H9 (cell line): ENCODE measurements around the gene TP53BP2. TPM values are rescaled to one million over a fixed set of nuclear protein-coding genes. Genes with fewer than 3 reads are reported as not detected.

Experiments used
- DNase-seq: peaks from one replicate; pipeline ENCODE4 v3.0.0-alpha.2; 2017
- H2AFZ ChIP-seq: one replicate; pipeline ENCODE4 v1.6.1; 2013; ENCODE audit warnings: mild to moderate bottlenecking, low read length, control low read depth, moderate library complexity
- H2AK5ac ChIP-seq: 2 replicates; pipeline ENCODE4 v1.6.1; 2013; ENCODE audit warnings: low read length, control low read depth, mixed read lengths; ENCODE audit not compliant: insufficient read length
- H2BK120ac ChIP-seq: one replicate; pipeline ENCODE4 v1.6.1; 2013; ENCODE audit warnings: low read depth, mild to moderate bottlenecking, low read length, control low read depth, inconsistent platforms; ENCODE audit not compliant: poor library complexity, severe bottlenecking
- H2BK12ac ChIP-seq: 2 replicates; pipeline ENCODE4 v1.6.1; 2013; ENCODE audit warnings: low read length, control low read depth, mixed read lengths, low read depth; ENCODE audit not compliant: insufficient read length
- H2BK15ac ChIP-seq: 2 replicates; pipeline ENCODE4 v1.6.1; 2013; ENCODE audit warnings: low read depth, low read length, control low read depth
- H2BK20ac ChIP-seq: one replicate; pipeline ENCODE4 v1.6.1; 2013; ENCODE audit warnings: low read depth, mild to moderate bottlenecking, low read length, control low read depth, inconsistent platforms; ENCODE audit not compliant: poor library complexity, severe bottlenecking
- H2BK5ac ChIP-seq: 2 replicates; pipeline ENCODE4 v1.6.1; 2013; ENCODE audit warnings: low read length, control low read depth, mixed read lengths; ENCODE audit not compliant: insufficient read length
- H3K14ac ChIP-seq: 2 replicates; pipeline ENCODE4 v1.6.1; 2013; ENCODE audit warnings: low read length, control low read depth; ENCODE audit not compliant: insufficient read depth
- H3K18ac ChIP-seq: 2 replicates; pipeline ENCODE4 v1.6.1; 2013; ENCODE audit warnings: low read depth, mild to moderate bottlenecking, mixed read lengths, low read length, control low read depth; ENCODE audit not compliant: insufficient read length
- H3K23ac ChIP-seq: 2 replicates; pipeline ENCODE4 v1.6.1; 2013; ENCODE audit warnings: low read length, control low read depth, mixed read lengths, low read depth; ENCODE audit not compliant: insufficient read length
- H3K23me2 ChIP-seq: 2 replicates; pipeline ENCODE4 v1.6.1; 2013; ENCODE audit warnings: low read depth, mild to moderate bottlenecking, mixed read lengths, low read length, control low read depth; ENCODE audit not compliant: insufficient read length, poor library complexity, severe bottlenecking
- H3K27ac ChIP-seq: 2 replicates; pipeline ENCODE4 v1.5.1; 2013; ENCODE audit warnings: low read length, control low read depth, mixed read lengths, low read depth; ENCODE audit not compliant: insufficient read length
- H3K27me3 ChIP-seq: 2 replicates; pipeline ENCODE4 v1.6.1; 2013; ENCODE audit warnings: low read length, control low read depth, inconsistent platforms; ENCODE audit not compliant: insufficient read depth
- H3K4ac ChIP-seq: 2 replicates; pipeline ENCODE4 v1.6.1; 2013; ENCODE audit warnings: low read depth, mild to moderate bottlenecking, control low read depth, inconsistent platforms, low read length, moderate library complexity
- H3K4me1 ChIP-seq: 2 replicates; pipeline ENCODE4 v1.6.1; 2013; ENCODE audit warnings: low read length, control low read depth, inconsistent platforms; ENCODE audit not compliant: insufficient read depth
- H3K4me2 ChIP-seq: 2 replicates; pipeline ENCODE4 v1.6.1; 2013; ENCODE audit warnings: low read length, control low read depth, mixed read lengths; ENCODE audit not compliant: insufficient read length, insufficient read depth
- H3K56ac ChIP-seq: 2 replicates; pipeline ENCODE4 v1.6.1; 2013; ENCODE audit warnings: low read depth, mild to moderate bottlenecking, mixed read lengths, low read length, control low read depth; ENCODE audit not compliant: insufficient read length
- H3K79me1 ChIP-seq: 2 replicates; pipeline ENCODE4 v1.6.1; 2013; ENCODE audit warnings: low read depth, mild to moderate bottlenecking, moderate library complexity, low read length, control low read depth, inconsistent platforms; ENCODE audit not compliant: insufficient read depth, poor library complexity, severe bottlenecking
- H3K79me2 ChIP-seq: 2 replicates; pipeline ENCODE4 v1.6.1; 2013; ENCODE audit warnings: low read length, control low read depth, inconsistent platforms; ENCODE audit not compliant: insufficient read depth
- H3K9ac ChIP-seq: 2 replicates; pipeline ENCODE4 v1.6.1; 2013; ENCODE audit warnings: low read length, control low read depth, mixed read lengths; ENCODE audit not compliant: insufficient read length; ENCODE audit errors: extremely low read depth
- H3K9me3 ChIP-seq: one replicate; pipeline ENCODE4 v1.6.1; 2013; ENCODE audit warnings: low read depth, low read length, inconsistent platforms; ENCODE audit not compliant: control insufficient read depth
- H3T11ph ChIP-seq: one replicate; pipeline ENCODE4 v1.6.1; 2013; ENCODE audit warnings: mild to moderate bottlenecking, low read length, control low read depth, inconsistent platforms
- H4K20me1 ChIP-seq: one replicate; pipeline ENCODE4 v1.6.1; 2013; ENCODE audit not compliant: control insufficient read depth, insufficient read length, insufficient read depth
- H4K5ac ChIP-seq: 2 replicates; pipeline ENCODE4 v1.6.1; 2013; ENCODE audit warnings: low read depth, mild to moderate bottlenecking, mixed read lengths, low read length, control low read depth; ENCODE audit not compliant: insufficient read length
- H4K8ac ChIP-seq: replicated peaks from 2 replicates; pipeline ENCODE4 v1.6.1; 2013; ENCODE audit warnings: low read length, control low read depth, mixed read lengths, low read depth; ENCODE audit not compliant: insufficient read length
- H4K91ac ChIP-seq: 2 replicates; pipeline ENCODE4 v1.6.1; 2013; ENCODE audit warnings: low read depth, mild to moderate bottlenecking, moderate library complexity, mixed read lengths, low read length, control low read depth; ENCODE audit not compliant: insufficient read length
- H3K27ac Mint-ChIP-seq, 3 experiments: 2 replicates in 2 of 3; 3 replicates in 1 of 3; pipeline ENCODE4 v1.8.0; 2020 to 2021; ENCODE audit warnings: mixed read lengths in 3 of 3, mild to moderate bottlenecking in 1 of 3, moderate library complexity in 1 of 3
- H3K27me3 Mint-ChIP-seq: 2 replicates; pipeline ENCODE4 v1.8.0; 2021; ENCODE audit warnings: low read depth, mild to moderate bottlenecking, moderate library complexity, mixed read lengths
- H3K36me3 Mint-ChIP-seq, 3 experiments: 2 replicates in 2 of 3; 3 replicates in 1 of 3; pipeline ENCODE4 v1.8.0; 2020 to 2021; ENCODE audit warnings: low read depth in 3 of 3, mixed read lengths in 3 of 3; ENCODE audit not compliant: insufficient read depth in 1 of 3
- H3K4me1 Mint-ChIP-seq, 2 experiments: 2 replicates each; pipeline ENCODE4 v1.8.0; 2020; ENCODE audit warnings: mixed read lengths in 2 of 2
- H3K4me3 Mint-ChIP-seq, 2 experiments: 2 replicates in 1 of 2; 3 replicates in 1 of 2; pipeline ENCODE4 v1.8.0; 2020 to 2021; ENCODE audit warnings: mild to moderate bottlenecking in 2 of 2, mixed read lengths in 2 of 2, moderate library complexity in 1 of 2
- H3K9me3 Mint-ChIP-seq, 2 experiments: 2 replicates in 1 of 2; 3 replicates in 1 of 2; pipeline ENCODE4 v1.8.0; 2020; ENCODE audit warnings: mild to moderate bottlenecking in 2 of 2, mixed read lengths in 2 of 2, moderate library complexity in 1 of 2
- WGBS: extraction: QIAGEN DNeasy Blood & Tissue Kit; methylation state at CpG from one replicate; pipeline ENCODE4 v1.1.7; 2013; ENCODE audit warnings: missing lambda C conversion rate, low lambda C conversion rate, mixed read lengths; ENCODE audit not compliant: insufficient read length; ENCODE audit errors: extremely low coverage; 5-methylcytosine and 5-hydroxymethylcytosine counted together
- total RNA-seq: library from RNA; stranded (reverse); gene quantifications from 2 replicates; pipeline ENCODE4 v1.2.1, GENCODE V29; 2021
- TF ChIP-seq, protein P1 (sequence below): fragments of 200-600 bp; sonication (generic); conservative IDR thresholded peaks from 3 replicates; pipeline ENCODE4 v1.8.0; 2021; ENCODE audit warnings: antibody characterized with exemption, mild to moderate bottlenecking

The TP53BP2 gene
- total RNA-seq, 1 experiment from 2014 or later: 49.7 TPM

DNA sequence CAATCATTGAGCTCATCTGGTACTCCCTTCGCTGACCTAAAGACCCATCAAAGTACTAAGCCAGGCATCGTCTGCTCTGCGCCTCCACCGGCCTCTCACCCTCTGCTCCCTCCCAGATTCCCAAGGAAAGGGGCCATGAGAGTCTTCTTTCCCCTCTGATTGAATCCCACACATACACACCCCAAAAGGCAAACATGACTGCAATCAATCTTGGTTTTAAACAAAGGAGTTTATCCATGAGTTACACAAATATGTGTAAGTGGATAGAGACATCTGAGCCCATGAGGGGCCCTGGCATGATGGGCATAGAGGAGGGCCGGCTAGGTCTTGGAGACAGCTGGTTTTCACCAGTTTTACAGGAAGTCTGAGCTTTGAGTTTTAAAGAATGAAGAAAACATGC, 82.5 kb downstream of the TP53BP2 start:
- H3K4me3 Mint-ChIP-seq: no peak overlapping the region
- TF ChIP-seq, protein P1, sequence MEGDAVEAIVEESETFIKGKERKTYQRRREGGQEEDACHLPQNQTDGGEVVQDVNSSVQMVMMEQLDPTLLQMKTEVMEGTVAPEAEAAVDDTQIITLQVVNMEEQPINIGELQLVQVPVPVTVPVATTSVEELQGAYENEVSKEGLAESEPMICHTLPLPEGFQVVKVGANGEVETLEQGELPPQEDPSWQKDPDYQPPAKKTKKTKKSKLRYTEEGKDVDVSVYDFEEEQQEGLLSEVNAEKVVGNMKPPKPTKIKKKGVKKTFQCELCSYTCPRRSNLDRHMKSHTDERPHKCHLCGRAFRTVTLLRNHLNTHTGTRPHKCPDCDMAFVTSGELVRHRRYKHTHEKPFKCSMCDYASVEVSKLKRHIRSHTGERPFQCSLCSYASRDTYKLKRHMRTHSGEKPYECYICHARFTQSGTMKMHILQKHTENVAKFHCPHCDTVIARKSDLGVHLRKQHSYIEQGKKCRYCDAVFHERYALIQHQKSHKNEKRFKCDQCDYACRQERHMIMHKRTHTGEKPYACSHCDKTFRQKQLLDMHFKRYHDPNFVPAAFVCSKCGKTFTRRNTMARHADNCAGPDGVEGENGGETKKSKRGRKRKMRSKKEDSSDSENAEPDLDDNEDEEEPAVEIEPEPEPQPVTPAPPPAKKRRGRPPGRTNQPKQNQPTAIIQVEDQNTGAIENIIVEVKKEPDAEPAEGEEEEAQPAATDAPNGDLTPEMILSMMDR: no peak

More for the DNA sequence above, 82.5 kb downstream of the TP53BP2 start:
- Histone ChIP-seq H2BK20ac (no peak overlapping the region), H2AFZ (no peak overlapping the region), H4K5ac (no peak overlapping the region), H3K14ac (no peak overlapping the region), H2BK5ac (no peak overlapping the region), H3T11ph (no peak overlapping the region), H2BK15ac (no peak overlapping the region), H3K79me2 (no peaks in the 10 kb centered on the region), H3K27me3 (no peaks in the 10 kb centered on the region), H2BK12ac (no peak overlapping the region), H2AK5ac (no peak overlapping the region), H3K56ac (no peak overlapping the region), H3K27ac (no peak overlapping the region), H3K9me3 (no peaks in the 10 kb centered on the region), H3K18ac (no peak overlapping the region), H3K23me2 (no peaks in the 10 kb centered on the region), H3K4me2 (no peak overlapping the region), H4K20me1 (no peaks in the 10 kb centered on the region), H3K9ac (no peak overlapping the region), H3K4me1 (no peaks in the 10 kb centered on the region), H3K23ac (no peak overlapping the region), H3K79me1 (no peaks in the 10 kb centered on the region), H3K4ac (no peak overlapping the region), H2BK120ac (no peak overlapping the region), H4K91ac (no peak overlapping the region), H4K8ac (no peak overlapping the region)
- Mint-ChIP-seq H3K27me3 (no peaks in the 10 kb centered on the region), H3K9me3 (no peaks in the 10 kb centered on the region), H3K4me1 (peaks cover 5 to 6% of the 10 kb centered on the region in 2 experiments), H3K36me3 (peaks cover 0 to 22% (median 5%) of the 10 kb centered on the region in 3 experiments; a peak in 4 of 7 replicates), H3K27ac (no peak overlapping the region)
- no CpG with 5 or more reads among the region's 5 CpGs for WGBS
- no peak for DNase-seq
